CD4-positive, alpha-beta T cell (primary cell): ENCODE results near the gene CDYL2. TPM values are rescaled to one million over a fixed set of nuclear protein-coding genes. Genes with fewer than 3 reads are reported as not detected.
"Not testable (repeated sequence)": the region's sequence is repeated elsewhere in the genome, so short reads cannot be mapped to it uniquely, and the experiment has no call there.

Experiments used
- ATAC-seq: fragments of 200-7000 bp; cut with Tn5 transposase; one replicate; pipeline ENCODE4 v1.10.0; 2022; ENCODE audit warnings: mild to moderate bottlenecking; ENCODE audit not compliant: poor library complexity
- CTCF ChIA-PET: fragments of 350-600 bp; sonication (Branson Sonifier 250); formaldehyde crosslinking; loops from one replicate; lab custom pipeline; 2021; ENCODE audit warnings: antibody characterized with exemption, inconsistent platforms; lab: Charles Lee
- POLR2A ChIA-PET: fragments of 350-600 bp; sonication (Branson Sonifier 250); formaldehyde crosslinking; loops from one replicate; lab custom pipeline; 2021; ENCODE audit warnings: antibody characterized with exemption, inconsistent platforms; lab: Charles Lee
- DNase-seq, 14 experiments: peaks; one replicate each; pipeline ENCODE4 v3.0.0-alpha.2; 2013 to 2020; ENCODE audit warnings: mixed read lengths in 2 of 14
- H3K27ac ChIP-seq, 2 donors: one replicate each; pipeline versions ENCODE4 v1.5.1 to v1.7.0; 2013; ENCODE audit warnings: low read length in 2 of 2, low read depth in 1 of 2, mild to moderate bottlenecking in 1 of 2
- H3K27me3 ChIP-seq, 2 experiments: 1 replicate in 1 of 2; 2 replicates in 1 of 2; pipeline versions ENCODE4 v1.6.1 to v1.7.0; 2013; ENCODE audit warnings: low read length in 2 of 2, control low read depth in 1 of 2, mild to moderate bottlenecking in 1 of 2, moderate library complexity in 1 of 2; ENCODE audit not compliant: insufficient read depth in 2 of 2, control insufficient read depth in 1 of 2
- H3K36me3 ChIP-seq: one replicate; pipeline ENCODE4 v1.6.1; 2013; ENCODE audit warnings: low read length, control low read depth; ENCODE audit not compliant: insufficient read depth
- H3K4me1 ChIP-seq: one replicate; pipeline ENCODE4 v1.6.1; 2013; ENCODE audit warnings: low read length, control low read depth; ENCODE audit not compliant: insufficient read depth
- H3K4me3 ChIP-seq: one replicate; pipeline ENCODE4 v1.5.1; 2013; ENCODE audit warnings: mild to moderate bottlenecking, low read length, moderate library complexity
- H3K9me3 ChIP-seq, 2 experiments: 1 replicate in 1 of 2; 2 replicates in 1 of 2; pipeline versions ENCODE4 v1.6.1 to v1.7.0; 2013; ENCODE audit warnings: low read length in 2 of 2, mild to moderate bottlenecking in 2 of 2, control low read depth in 1 of 2, moderate library complexity in 1 of 2; ENCODE audit not compliant: control insufficient read depth in 1 of 2, insufficient read depth in 1 of 2
- H3K27ac Mint-ChIP-seq: one replicate; pipeline ENCODE4 v1.8.0; 2020; ENCODE audit warnings: mixed read lengths
- H3K27me3 Mint-ChIP-seq: one replicate; pipeline ENCODE4 v1.8.0; 2021; ENCODE audit warnings: mixed read lengths
- H3K36me3 Mint-ChIP-seq: one replicate; pipeline ENCODE4 v1.8.0; 2021; ENCODE audit warnings: low read depth, mixed read lengths
- H3K4me1 Mint-ChIP-seq: one replicate; pipeline ENCODE4 v1.8.0; 2021; ENCODE audit warnings: low read depth, mixed read lengths
- H3K4me3 Mint-ChIP-seq: one replicate; pipeline ENCODE4 v1.8.0; 2020; ENCODE audit warnings: mild to moderate bottlenecking, mixed read lengths
- H3K9me3 Mint-ChIP-seq: one replicate; pipeline ENCODE4 v1.8.0; 2020; ENCODE audit warnings: mixed read lengths
- CTCF ChIP-seq: fragments of 200-600 bp; IDR thresholded peaks from one replicate; pipeline ENCODE4 v1.8.0; 2022; ENCODE audit warnings: antibody characterized with exemption, mild to moderate bottlenecking
- intact Hi-C, 2 experiments: fragments of 100-400 bp; cut with DNase I in 1 of 2; cut with micrococcal nuclease in 1 of 2; formaldehyde crosslinking; loops; one replicate each; pipeline versions ENCODE4 v1.15.1 to v1.9.0; 2023 to 2025; cut with DNase I, micrococcal nuclease
- total RNA-seq, 174 experiments: library from RNA in 2 of 174; stranded (reverse) in 2 of 174; gene quantifications; one replicate each; pipeline ENCODE4 v1.2.3 and lab custom pipeline; 2021 to 2026

The CDYL2 gene
- total RNA-seq, 2 experiments from 2014 or later: 14.3 to 15.8 TPM

GRCh38 chr16:80791411-80791810 lies 13.0 kb downstream of the CDYL2 start:
- H3K4me3 Mint-ChIP-seq: no peak overlapping the region
- no peak for DNase-seq
- no peaks in the 10 kb centered on the region for H3K4me1 Mint-ChIP-seq
- ATAC-seq: no peak
- Histone ChIP-seq H3K9me3 (no peaks in the 10 kb centered on the region), H3K4me3 (no peak overlapping the region), H3K27ac (no peak overlapping the region), H3K27me3 (no peaks in the 10 kb centered on the region), H3K36me3 (no peaks in the 10 kb centered on the region), H3K4me1 (no peaks in the 10 kb centered on the region)
- no peaks in the 10 kb centered on the region for H3K27me3 Mint-ChIP-seq
- ChIA-PET POLR2A (no interaction called here), CTCF (no interaction called here)
- TF ChIP-seq CTCF: no peak
- intact Hi-C loops: no loop called here
- peaks cover 7% of the 10 kb centered on the region for H3K9me3 Mint-ChIP-seq
- no peaks in the 10 kb centered on the region for H3K36me3 Mint-ChIP-seq
- H3K27ac Mint-ChIP-seq: no peak overlapping the region

GRCh38 chr16:80790751-80791150 lies 13.6 kb downstream of the CDYL2 start:
- intact Hi-C loops: no loop called here
- TF ChIP-seq CTCF: no peak
- no peaks in the 10 kb centered on the region for H3K4me1 Mint-ChIP-seq
- H3K36me3 Mint-ChIP-seq: peaks cover 5% of the 10 kb centered on the region
- H3K27ac Mint-ChIP-seq: no peak overlapping the region
- Histone ChIP-seq H3K36me3 (no peaks in the 10 kb centered on the region), H3K4me1 (no peaks in the 10 kb centered on the region), H3K27me3 (no peaks in the 10 kb centered on the region), H3K27ac (no peak overlapping the region), H3K4me3 (no peak overlapping the region), H3K9me3 (no peaks in the 10 kb centered on the region)
- H3K27me3 Mint-ChIP-seq: no peaks in the 10 kb centered on the region
- H3K9me3 Mint-ChIP-seq: peaks cover 7% of the 10 kb centered on the region
- no peak overlapping the region for H3K4me3 Mint-ChIP-seq
- ChIA-PET CTCF (no interaction called here), POLR2A (no interaction called here)
- no peak for DNase-seq
- ATAC-seq: no peak

- Mint-ChIP-seq H3K4me1 (no peaks in the 10 kb centered on the region), H3K36me3 (peaks cover 29% of the 10 kb centered on the region), H3K4me3 (no peak overlapping the region), H3K9me3 (peaks cover 19% of the 10 kb centered on the region), H3K27ac (no peak overlapping the region), H3K27me3 (no peaks in the 10 kb centered on the region)
- no peak for TF ChIP-seq CTCF
- peaks cover 0 to 4% of the 10 kb centered on the region in 2 experiments for H3K9me3 ChIP-seq
- no peak for ATAC-seq
- no peak overlapping the region for H3K4me3 ChIP-seq
- H3K27me3 ChIP-seq: no peaks in the 10 kb centered on the region
- intact Hi-C loops: no loop called here
- H3K4me1 ChIP-seq: no peaks in the 10 kb centered on the region
- DNase-seq: no peak
- ChIA-PET CTCF (no interaction called here), POLR2A (no interaction called here)
- no peak overlapping the region for H3K27ac ChIP-seq
- H3K36me3 ChIP-seq: no peaks in the 10 kb centered on the region
Observed at GRCh38 chr16:80788027-80788426, 16.4 kb downstream of the CDYL2 start.

GRCh38 chr16:80786561-80786960 lies 17.8 kb downstream of the CDYL2 start:
- H3K4me3 ChIP-seq, H3K27ac ChIP-seq, H3K36me3 ChIP-seq, H3K4me1 ChIP-seq, intact Hi-C loops, CTCF ChIA-PET, POLR2A ChIA-PET, DNase-seq, H3K27me3 Mint-ChIP-seq, H3K4me1 Mint-ChIP-seq, H3K27ac Mint-ChIP-seq, ATAC-seq, H3K27me3 ChIP-seq, H3K4me3 Mint-ChIP-seq: not testable (repeated sequence)
- Mint-ChIP-seq H3K36me3 (peaks cover 38% of the 10 kb centered on the region), H3K9me3 (peaks cover 16% of the 10 kb centered on the region)
- peaks cover 0 to 17% of the 10 kb centered on the region in 2 experiments for H3K9me3 ChIP-seq
